ENCODE measurements around the gene CCSER1. TPM values are rescaled to one million over a fixed set of nuclear protein-coding genes. Genes with fewer than 3 reads are reported as not detected.

The CCSER1 gene
- total and polyA plus RNA-seq, 2 experiments from 2014 or later: 2.9 to 3.4 TPM

DNA sequence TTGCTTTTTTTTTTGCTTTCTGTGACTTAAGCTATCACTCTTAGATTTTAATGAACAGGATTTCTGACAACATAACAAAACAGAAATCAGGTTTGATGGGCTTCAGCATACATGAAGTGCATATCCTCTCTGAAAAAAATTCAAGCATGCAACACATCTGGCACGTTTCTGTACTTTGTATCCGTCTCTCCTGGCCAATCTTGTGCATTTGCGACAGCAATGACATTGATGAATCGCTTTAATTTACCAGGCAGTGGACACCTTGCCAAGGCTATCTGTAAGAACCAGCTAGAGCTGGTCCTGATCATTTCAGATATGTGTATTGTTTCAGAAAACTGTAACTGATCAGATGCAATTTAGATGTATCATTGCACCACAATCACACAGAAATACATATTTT lies 93.3 kb downstream of the CCSER1 start:
- Mint-ChIP-seq H3K27ac (no peak overlapping the region), H3K9me3 (peaks cover 5% of the 10 kb centered on the region; the same call in 1 of the 3 replicates), H3K27me3 (ENCODE audit: insufficient read depth, low read depth, poor library complexity) (no peaks in the 10 kb centered on the region), H3K4me3 (no peak overlapping the region), H3K4me1 (peaks cover 13% of the 10 kb centered on the region), H3K36me3 (ENCODE audit: low read depth) (peaks cover 5% of the 10 kb centered on the region; the same call in 2 of the 3 replicates)
- ATAC-seq (no peak), DNase-seq (ENCODE audit: low spot score) (no peak)
- peaks cover 17% of the 10 kb centered on the region for H3K4me1 ChIP-seq (ENCODE audit: insufficient read depth)
- H3K4me2 ChIP-seq: no peak overlapping the region
- H3K36me3 ChIP-seq (ENCODE audit: insufficient read depth): no peaks in the 10 kb centered on the region
- no peaks in the 10 kb centered on the region for H3K9me2 ChIP-seq (ENCODE audit: insufficient read depth)
- H3F3A ChIP-seq (replicated peaks; ENCODE audit: low read depth): no peaks in the 10 kb centered on the region
- H2AFZ ChIP-seq: no peak overlapping the region
- no peak overlapping the region for H3K27ac ChIP-seq (ENCODE audit: low read depth)
- H3K4me3 ChIP-seq: no peak overlapping the region
- no peaks in the 10 kb centered on the region for H4K20me1 ChIP-seq (replicated peaks; ENCODE audit: insufficient read depth)
- TF ChIP-seq EZH2 (IDR thresholded peaks at IDR 0.05; ENCODE audit: low read depth, unreplicated experiment): no peak
- TF ChIP-seq, protein P1, sequence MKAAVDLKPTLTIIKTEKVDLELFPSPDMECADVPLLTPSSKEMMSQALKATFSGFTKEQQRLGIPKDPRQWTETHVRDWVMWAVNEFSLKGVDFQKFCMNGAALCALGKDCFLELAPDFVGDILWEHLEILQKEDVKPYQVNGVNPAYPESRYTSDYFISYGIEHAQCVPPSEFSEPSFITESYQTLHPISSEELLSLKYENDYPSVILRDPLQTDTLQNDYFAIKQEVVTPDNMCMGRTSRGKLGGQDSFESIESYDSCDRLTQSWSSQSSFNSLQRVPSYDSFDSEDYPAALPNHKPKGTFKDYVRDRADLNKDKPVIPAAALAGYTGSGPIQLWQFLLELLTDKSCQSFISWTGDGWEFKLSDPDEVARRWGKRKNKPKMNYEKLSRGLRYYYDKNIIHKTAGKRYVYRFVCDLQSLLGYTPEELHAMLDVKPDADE (IDR thresholded peaks at IDR 0.05): no peak
- no peak for TF ChIP-seq CREB1 (CRISPR knock-in tag; IDR thresholded peaks at IDR 0.05; ENCODE audit: low read depth)
- TF ChIP-seq EZH2phosphoT487 (IDR thresholded peaks at IDR 0.05; ENCODE audit: unreplicated experiment): no peak
- no peak for TF ChIP-seq NANOG (IDR thresholded peaks at IDR 0.05; ENCODE audit: borderline replicate concordance)
- no peak for TF ChIP-seq ZNF331 (CRISPR knock-in tag; IDR thresholded peaks at IDR 0.05; ENCODE audit: low read depth)
- TF ChIP-seq POLR2AphosphoS5 (IDR thresholded peaks at IDR 0.05; ENCODE audit: low read depth): no peak
- TF ChIP-seq, protein P2, sequence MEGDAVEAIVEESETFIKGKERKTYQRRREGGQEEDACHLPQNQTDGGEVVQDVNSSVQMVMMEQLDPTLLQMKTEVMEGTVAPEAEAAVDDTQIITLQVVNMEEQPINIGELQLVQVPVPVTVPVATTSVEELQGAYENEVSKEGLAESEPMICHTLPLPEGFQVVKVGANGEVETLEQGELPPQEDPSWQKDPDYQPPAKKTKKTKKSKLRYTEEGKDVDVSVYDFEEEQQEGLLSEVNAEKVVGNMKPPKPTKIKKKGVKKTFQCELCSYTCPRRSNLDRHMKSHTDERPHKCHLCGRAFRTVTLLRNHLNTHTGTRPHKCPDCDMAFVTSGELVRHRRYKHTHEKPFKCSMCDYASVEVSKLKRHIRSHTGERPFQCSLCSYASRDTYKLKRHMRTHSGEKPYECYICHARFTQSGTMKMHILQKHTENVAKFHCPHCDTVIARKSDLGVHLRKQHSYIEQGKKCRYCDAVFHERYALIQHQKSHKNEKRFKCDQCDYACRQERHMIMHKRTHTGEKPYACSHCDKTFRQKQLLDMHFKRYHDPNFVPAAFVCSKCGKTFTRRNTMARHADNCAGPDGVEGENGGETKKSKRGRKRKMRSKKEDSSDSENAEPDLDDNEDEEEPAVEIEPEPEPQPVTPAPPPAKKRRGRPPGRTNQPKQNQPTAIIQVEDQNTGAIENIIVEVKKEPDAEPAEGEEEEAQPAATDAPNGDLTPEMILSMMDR (conservative IDR thresholded peaks at IDR 0.05; ENCODE audit: low read depth in 2 of 2): no peak
- TF ChIP-seq, protein P3, sequence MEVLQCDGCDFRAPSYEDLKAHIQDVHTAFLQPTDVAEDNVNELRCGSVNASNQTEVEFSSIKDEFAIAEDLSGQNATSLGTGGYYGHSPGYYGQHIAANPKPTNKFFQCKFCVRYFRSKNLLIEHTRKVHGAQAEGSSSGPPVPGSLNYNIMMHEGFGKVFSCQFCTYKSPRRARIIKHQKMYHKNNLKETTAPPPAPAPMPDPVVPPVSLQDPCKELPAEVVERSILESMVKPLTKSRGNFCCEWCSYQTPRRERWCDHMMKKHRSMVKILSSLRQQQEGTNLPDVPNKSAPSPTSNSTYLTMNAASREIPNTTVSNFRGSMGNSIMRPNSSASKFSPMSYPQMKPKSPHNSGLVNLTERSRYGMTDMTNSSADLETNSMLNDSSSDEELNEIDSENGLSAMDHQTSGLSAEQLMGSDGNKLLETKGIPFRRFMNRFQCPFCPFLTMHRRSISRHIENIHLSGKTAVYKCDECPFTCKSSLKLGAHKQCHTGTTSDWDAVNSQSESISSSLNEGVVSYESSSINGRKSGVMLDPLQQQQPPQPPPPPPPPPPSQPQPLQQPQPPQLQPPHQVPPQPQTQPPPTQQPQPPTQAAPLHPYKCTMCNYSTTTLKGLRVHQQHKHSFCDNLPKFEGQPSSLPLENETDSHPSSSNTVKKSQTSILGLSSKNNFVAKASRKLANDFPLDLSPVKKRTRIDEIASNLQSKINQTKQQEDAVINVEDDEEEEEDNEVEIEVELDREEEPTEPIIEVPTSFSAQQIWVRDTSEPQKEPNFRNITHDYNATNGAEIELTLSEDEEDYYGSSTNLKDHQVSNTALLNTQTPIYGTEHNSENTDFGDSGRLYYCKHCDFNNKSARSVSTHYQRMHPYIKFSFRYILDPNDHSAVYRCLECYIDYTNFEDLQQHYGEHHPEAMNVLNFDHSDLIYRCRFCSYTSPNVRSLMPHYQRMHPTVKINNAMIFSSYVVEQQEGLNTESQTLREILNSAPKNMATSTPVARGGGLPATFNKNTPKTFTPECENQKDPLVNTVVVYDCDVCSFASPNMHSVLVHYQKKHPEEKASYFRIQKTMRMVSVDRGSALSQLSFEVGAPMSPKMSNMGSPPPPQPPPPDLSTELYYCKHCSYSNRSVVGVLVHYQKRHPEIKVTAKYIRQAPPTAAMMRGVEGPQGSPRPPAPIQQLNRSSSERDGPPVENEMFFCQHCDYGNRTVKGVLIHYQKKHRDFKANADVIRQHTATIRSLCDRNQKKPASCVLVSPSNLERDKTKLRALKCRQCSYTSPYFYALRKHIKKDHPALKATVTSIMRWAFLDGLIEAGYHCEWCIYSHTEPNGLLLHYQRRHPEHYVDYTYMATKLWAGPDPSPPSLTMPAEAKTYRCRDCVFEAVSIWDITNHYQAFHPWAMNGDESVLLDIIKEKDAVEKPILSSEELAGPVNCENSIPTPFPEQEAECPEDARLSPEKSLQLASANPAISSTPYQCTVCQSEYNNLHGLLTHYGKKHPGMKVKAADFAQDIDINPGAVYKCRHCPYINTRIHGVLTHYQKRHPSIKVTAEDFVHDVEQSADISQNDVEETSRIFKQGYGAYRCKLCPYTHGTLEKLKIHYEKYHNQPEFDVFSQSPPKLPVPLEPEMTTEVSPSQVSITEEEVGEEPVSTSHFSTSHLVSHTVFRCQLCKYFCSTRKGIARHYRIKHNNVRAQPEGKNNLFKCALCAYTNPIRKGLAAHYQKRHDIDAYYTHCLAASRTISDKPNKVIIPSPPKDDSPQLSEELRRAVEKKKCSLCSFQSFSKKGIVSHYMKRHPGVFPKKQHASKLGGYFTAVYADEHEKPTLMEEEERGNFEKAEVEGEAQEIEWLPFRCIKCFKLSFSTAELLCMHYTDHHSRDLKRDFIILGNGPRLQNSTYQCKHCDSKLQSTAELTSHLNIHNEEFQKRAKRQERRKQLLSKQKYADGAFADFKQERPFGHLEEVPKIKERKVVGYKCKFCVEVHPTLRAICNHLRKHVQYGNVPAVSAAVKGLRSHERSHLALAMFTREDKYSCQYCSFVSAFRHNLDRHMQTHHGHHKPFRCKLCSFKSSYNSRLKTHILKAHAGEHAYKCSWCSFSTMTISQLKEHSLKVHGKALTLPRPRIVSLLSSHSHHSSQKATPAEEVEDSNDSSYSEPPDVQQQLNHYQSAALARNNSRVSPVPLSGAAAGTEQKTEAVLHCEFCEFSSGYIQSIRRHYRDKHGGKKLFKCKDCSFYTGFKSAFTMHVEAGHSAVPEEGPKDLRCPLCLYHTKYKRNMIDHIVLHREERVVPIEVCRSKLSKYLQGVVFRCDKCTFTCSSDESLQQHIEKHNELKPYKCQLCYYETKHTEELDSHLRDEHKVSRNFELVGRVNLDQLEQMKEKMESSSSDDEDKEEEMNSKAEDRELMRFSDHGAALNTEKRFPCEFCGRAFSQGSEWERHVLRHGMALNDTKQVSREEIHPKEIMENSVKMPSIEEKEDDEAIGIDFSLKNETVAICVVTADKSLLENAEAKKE (CRISPR knock-in tag; IDR thresholded peaks at IDR 0.05): no peak
- TF ChIP-seq, protein P4, sequence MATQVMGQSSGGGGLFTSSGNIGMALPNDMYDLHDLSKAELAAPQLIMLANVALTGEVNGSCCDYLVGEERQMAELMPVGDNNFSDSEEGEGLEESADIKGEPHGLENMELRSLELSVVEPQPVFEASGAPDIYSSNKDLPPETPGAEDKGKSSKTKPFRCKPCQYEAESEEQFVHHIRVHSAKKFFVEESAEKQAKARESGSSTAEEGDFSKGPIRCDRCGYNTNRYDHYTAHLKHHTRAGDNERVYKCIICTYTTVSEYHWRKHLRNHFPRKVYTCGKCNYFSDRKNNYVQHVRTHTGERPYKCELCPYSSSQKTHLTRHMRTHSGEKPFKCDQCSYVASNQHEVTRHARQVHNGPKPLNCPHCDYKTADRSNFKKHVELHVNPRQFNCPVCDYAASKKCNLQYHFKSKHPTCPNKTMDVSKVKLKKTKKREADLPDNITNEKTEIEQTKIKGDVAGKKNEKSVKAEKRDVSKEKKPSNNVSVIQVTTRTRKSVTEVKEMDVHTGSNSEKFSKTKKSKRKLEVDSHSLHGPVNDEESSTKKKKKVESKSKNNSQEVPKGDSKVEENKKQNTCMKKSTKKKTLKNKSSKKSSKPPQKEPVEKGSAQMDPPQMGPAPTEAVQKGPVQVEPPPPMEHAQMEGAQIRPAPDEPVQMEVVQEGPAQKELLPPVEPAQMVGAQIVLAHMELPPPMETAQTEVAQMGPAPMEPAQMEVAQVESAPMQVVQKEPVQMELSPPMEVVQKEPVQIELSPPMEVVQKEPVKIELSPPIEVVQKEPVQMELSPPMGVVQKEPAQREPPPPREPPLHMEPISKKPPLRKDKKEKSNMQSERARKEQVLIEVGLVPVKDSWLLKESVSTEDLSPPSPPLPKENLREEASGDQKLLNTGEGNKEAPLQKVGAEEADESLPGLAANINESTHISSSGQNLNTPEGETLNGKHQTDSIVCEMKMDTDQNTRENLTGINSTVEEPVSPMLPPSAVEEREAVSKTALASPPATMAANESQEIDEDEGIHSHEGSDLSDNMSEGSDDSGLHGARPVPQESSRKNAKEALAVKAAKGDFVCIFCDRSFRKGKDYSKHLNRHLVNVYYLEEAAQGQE (IDR thresholded peaks at IDR 0.05; ENCODE audit: unreplicated experiment): no peak
- no peak for TF ChIP-seq ZNF114 (CRISPR knock-in tag; IDR thresholded peaks at IDR 0.05)
- TF ChIP-seq STAT1 (IDR thresholded peaks at IDR 0.05; ENCODE audit: unreplicated experiment): no peak
- TF ChIP-seq JUNB (IDR thresholded peaks at IDR 0.05; ENCODE audit: unreplicated experiment): no peak
- no peaks in the 10 kb centered on the region for H3K27me3 ChIP-seq (ENCODE audit: insufficient read depth)
- no peaks in the 10 kb centered on the region for H3K79me2 ChIP-seq (replicated peaks; ENCODE audit: insufficient read depth)
